Middle frontal gyrus (tissue), 1 donor: ENCODE measurements around the gene ZNF579.

ENCODE experiments used
- DNase-seq: peaks from one replicate; pipeline ENCODE4 v3.0.0-alpha.2; 2015; ENCODE audit warnings: low spot score; ENCODE audit errors: extremely low spot score

ZNF579 gene

GRCh38 chr19:55613396-55613795 is 32.7 kb upstream of the ZNF579 start:
- no peak for DNase-seq

GRCh38 chr19:55611983-55612645 is 31.5 kb upstream of the ZNF579 start:
- DNase-seq = no peak

GRCh38 chr19:55611300-55611982 is 30.8 kb upstream of the ZNF579 start:
- no peak for DNase-seq

GRCh38 chr19:55609326-55609725 is 28.7 kb upstream of the ZNF579 start:
- DNase-seq = no peak

- DNase-seq = no peak
These were observed 26.2 kb upstream of the ZNF579 start for GRCh38 chr19:55606817-55607216.

GRCh38 chr19:55606471-55606787 is 25.8 kb upstream of the ZNF579 start:
- no peak for DNase-seq

- DNase-seq = no peak
These were observed 25.2 kb upstream of the ZNF579 start, which contains the start of gene ZNF865 for GRCh38 chr19:55605637-55606470. Gene ZNF865, plus strand, starts transcription at chr19:55605647. Its CDS starts 7,972 bp downstream, at chr19:55613619.

GRCh38 chr19:55605207-55605636 is 24.6 kb upstream of the ZNF579 start:
- DNase-seq = peak; percentile 91

GRCh38 chr19:55603581-55604292 is 23.1 kb upstream of the ZNF579 start:
- no peak for DNase-seq

- DNase-seq = no peak
These were observed 22.5 kb upstream of the ZNF579 start for GRCh38 chr19:55603115-55603514.

- no peak for DNase-seq
These were observed 21.7 kb upstream of the ZNF579 start for GRCh38 chr19:55602104-55603001.

GRCh38 chr19:55601084-55601483 is 20.4 kb upstream of the ZNF579 start:
- DNase-seq = no peak

- DNase-seq = no peak
These were observed 20.0 kb upstream of the ZNF579 start for GRCh38 chr19:55600662-55601028.

- DNase-seq = peak; percentile 74
These were observed 19.4 kb upstream of the ZNF579 start, which contains the start of gene ZNF524 for GRCh38 chr19:55599842-55600661. Gene ZNF524, plus strand, starts transcription at chr19:55600288. Its CDS starts 1,825 bp downstream, at chr19:55602113.

- peak; percentile 96 for DNase-seq
These were observed 18.8 kb upstream of the ZNF579 start, which contains the start of gene FIZ1 for GRCh38 chr19:55599468-55599841. Gene FIZ1, minus strand, starts transcription at chr19:55599517. Its CDS starts 1,652 bp downstream, at chr19:55597865.

- peak; percentile 78 for DNase-seq
These were observed 18.2 kb upstream of the ZNF579 start for GRCh38 chr19:55598719-55599467.

- DNase-seq = no peak
These were observed 17.4 kb upstream of the ZNF579 start for GRCh38 chr19:55598034-55598433.

GRCh38 chr19:55597501-55597921 is 16.9 kb upstream of the ZNF579 start:
- no peak for DNase-seq

- DNase-seq = no peak
These were observed 15.7 kb upstream of the ZNF579 start for GRCh38 chr19:55596304-55596703.
